Type B pancreatic cell (in vitro differentiated cells): ENCODE data around the gene CCNH. TPM values are rescaled to one million over a fixed set of nuclear protein-coding genes. Genes with fewer than 3 reads are reported as not detected.

Source experiments
- DNase-seq: peaks from one replicate; pipeline ENCODE4 v3.0.0; 2021; ENCODE audit warnings: mixed read lengths; ENCODE audit not compliant: unreplicated experiment; ENCODE audit errors: extremely low spot score
- H3K27ac Mint-ChIP-seq: 2 replicates; pipeline ENCODE4 v1.8.0; 2021; ENCODE audit warnings: mild to moderate bottlenecking, mixed read lengths
- H3K27me3 Mint-ChIP-seq: 2 replicates; pipeline ENCODE4 v1.8.0; 2021; ENCODE audit warnings: mixed read lengths
- H3K36me3 Mint-ChIP-seq: 2 replicates; pipeline ENCODE4 v1.8.0; 2021; ENCODE audit warnings: mixed read lengths
- H3K4me1 Mint-ChIP-seq: one replicate; pipeline ENCODE4 v1.8.0; 2021; ENCODE audit warnings: mixed read lengths; ENCODE audit not compliant: unreplicated experiment
- H3K4me3 Mint-ChIP-seq: 2 replicates; pipeline ENCODE4 v1.8.0; 2021; ENCODE audit warnings: mild to moderate bottlenecking, mixed read lengths
- H3K9me3 Mint-ChIP-seq: 2 replicates; pipeline ENCODE4 v1.8.0; 2021; ENCODE audit warnings: mixed read lengths
- CTCF ChIP-seq: fragments of 200-600 bp; sonication (generic); conservative IDR thresholded peaks from 2 replicates; pipeline ENCODE4 v1.5.0; 2021; ENCODE audit warnings: antibody characterized with exemption, mild to moderate bottlenecking
- long read RNA-seq: library from polyadenylated mRNA; unstranded; transcript quantifications from one replicate; pipeline ENCODE4 v2.0.0, GENCODE V29; 2020
- total RNA-seq: library from RNA; stranded (reverse); gene quantifications from 2 replicates; pipeline ENCODE4 v1.2.1, GENCODE V29; 2021; ENCODE audit warnings: low replicate concordance

The CCNH gene
- 34.1 and 34.5 TPM in 2 replicates for total RNA-seq
- long read RNA-seq, transcript CCNH-201 (9 exons, 1,378 nt), result major isoform, 42 of 58 reads
- long read RNA-seq, partial matches to known transcripts, result 1 of 58 reads
- long read RNA-seq, other reads (novel, unspliced or antisense), result 11 of 58 reads

GRCh38 chr5:87412630-87413342 is at the start of gene CCNH:
Gene CCNH, minus strand, starts transcription at chr5:87412930. Its CDS starts 136 bp downstream, at chr5:87412794.
- Mint-ChIP-seq H3K4me3 (peak within 1 kb of the TSS; percentile 98), H3K27me3 (peaks cover 3% of the 10 kb centered on the region), H3K9me3 (no peaks in the 10 kb centered on the region), H3K27ac (peak within 1 kb of the TSS; percentile 94), H3K36me3 (peaks cover 7% of the 10 kb centered on the region), H3K4me1 (peaks cover 16% of the 10 kb centered on the region)
- TF ChIP-seq CTCF, result no peak
- DNase-seq, result peak; percentile 95

GRCh38 chr5:87457706-87458105 is 45.0 kb upstream of the CCNH start:
- H3K27me3 Mint-ChIP-seq, result no peaks in the 10 kb centered on the region

GRCh38 chr5:87453801-87454200 is 41.1 kb upstream of the CCNH start:
- H3K4me1 Mint-ChIP-seq, result no peaks in the 10 kb centered on the region
- no peaks in the 10 kb centered on the region for H3K27me3 Mint-ChIP-seq
- no peak for DNase-seq
- no peak for TF ChIP-seq CTCF
- H3K4me3 Mint-ChIP-seq, result no peak overlapping the region
- no peaks in the 10 kb centered on the region for H3K36me3 Mint-ChIP-seq
- no peak overlapping the region for H3K27ac Mint-ChIP-seq
- H3K9me3 Mint-ChIP-seq, result no peaks in the 10 kb centered on the region

More at GRCh38 chr5:87457706-87458105, 45.0 kb upstream of the CCNH start:
- H3K4me1 Mint-ChIP-seq, result no peaks in the 10 kb centered on the region
- TF ChIP-seq CTCF, result no peak
- H3K27ac Mint-ChIP-seq, result no peak overlapping the region
- no peaks in the 10 kb centered on the region for H3K36me3 Mint-ChIP-seq
- no peak for DNase-seq
- H3K4me3 Mint-ChIP-seq, result no peak overlapping the region
- no peaks in the 10 kb centered on the region for H3K9me3 Mint-ChIP-seq

- Mint-ChIP-seq H3K27ac (no peak overlapping the region), H3K36me3 (no peaks in the 10 kb centered on the region), H3K9me3 (no peaks in the 10 kb centered on the region), H3K4me1 (no peaks in the 10 kb centered on the region), H3K4me3 (no peak overlapping the region), H3K27me3 (no peaks in the 10 kb centered on the region)
- TF ChIP-seq CTCF, result no peak
- no peak for DNase-seq
Measured at GRCh38 chr5:87452837-87453236, 40.1 kb upstream of the CCNH start.

GRCh38 chr5:87442419-87442818 is 29.7 kb upstream of the CCNH start:
- H3K27me3 Mint-ChIP-seq, result peaks cover 4% of the 10 kb centered on the region
- no peak overlapping the region for H3K27ac Mint-ChIP-seq
- H3K4me3 Mint-ChIP-seq, result no peak overlapping the region
- no peak for TF ChIP-seq CTCF
- H3K36me3 Mint-ChIP-seq, result no peaks in the 10 kb centered on the region
- DNase-seq, result no peak
- no peaks in the 10 kb centered on the region for H3K9me3 Mint-ChIP-seq
- no peaks in the 10 kb centered on the region for H3K4me1 Mint-ChIP-seq
